GM12878 (cell line): ENCODE measurements around the gene RFX3. TPM values are rescaled to one million over a fixed set of nuclear protein-coding genes. Genes with fewer than 3 reads are reported as not detected.

Experiments used
- ATAC-seq: fragments of 200-7000 bp; cut with Tn5 transposase; 3 replicates; pipeline ENCODE4 v1.9.1; 2020; ENCODE audit warnings: mild to moderate bottlenecking, moderate library complexity
- BruUV-seq: library from RNA; stranded (reverse); fragments of 400-500 nt; replicated peaks from 2 replicates; lab custom pipeline; 2021; lab: Mats Ljungman, UMichigan
- CTCF ChIA-PET: fragments of 300-600 bp; sonication (Branson Sonifier 250); formaldehyde crosslinking; extraction: SDS; loops from one replicate; lab custom pipeline; 2021; ENCODE audit warnings: inconsistent platforms; lab: Yijun Ruan, JAX
- POLR2A ChIA-PET: fragments of 350-600 bp; formaldehyde crosslinking; extraction: SDS; loops from one replicate; lab custom pipeline; 2021; ENCODE audit warnings: inconsistent platforms; lab: Charles Lee
- RAD21 ChIA-PET: fragments of 300-600 bp; sonication (Branson Sonifier 250); formaldehyde crosslinking; loops from one replicate; lab custom pipeline; 2023; ENCODE audit warnings: antibody characterized with exemption; ENCODE audit not compliant: unreplicated experiment; lab: Charles Lee
- SMC1A ChIA-PET: fragments of 300-600 bp; sonication (Branson Sonifier 250); formaldehyde crosslinking; loops from one replicate; lab custom pipeline; 2023; ENCODE audit not compliant: unreplicated experiment, uncharacterized antibody; lab: Charles Lee
- DNase-seq: peaks from one replicate; pipeline ENCODE4 v3.0.0-alpha.2; 2011; ENCODE audit warnings: low read depth, low spot score
- FAIRE-seq: peaks from 3 replicates; lab custom pipeline; 2011; peaks lifted over from hg19 to GRCh38; lab: Jason Lieb, UNC
- H2AFZ ChIP-seq: 2 replicates; pipeline ENCODE4 v1.6.0; 2011; ENCODE audit warnings: low read depth, low read length, control low read depth; ENCODE audit not compliant: control insufficient read depth
- H3K27ac ChIP-seq: 2 replicates; pipeline ENCODE4 v1.5.1; 2011; ENCODE audit warnings: control low read depth; ENCODE audit not compliant: control insufficient read depth, insufficient read depth
- H3K27me3 ChIP-seq, 2 experiments: replicated peaks in 1 of 2; 2 replicates each; pipeline versions ENCODE4 v1.6.0 to v1.6.1; 2011; ENCODE audit warnings: low read length in 1 of 2; ENCODE audit not compliant: control insufficient read depth in 2 of 2, insufficient read depth in 2 of 2
- H3K36me3 ChIP-seq, 2 experiments: 2 replicates each; pipeline ENCODE4 v1.5.1; 2011; ENCODE audit warnings: low read length in 1 of 2; ENCODE audit not compliant: control insufficient read depth in 2 of 2, insufficient read depth in 2 of 2
- H3K4me1 ChIP-seq: 2 replicates; pipeline ENCODE4 v1.6.1; 2011; ENCODE audit warnings: mild to moderate bottlenecking, low read length, moderate library complexity, mixed read lengths; ENCODE audit not compliant: control insufficient read depth, insufficient read depth
- H3K4me2 ChIP-seq: 2 replicates; pipeline ENCODE4 v1.6.0; 2011; ENCODE audit warnings: control low read depth; ENCODE audit not compliant: control insufficient read depth, insufficient read depth
- H3K4me3 ChIP-seq: fragments of 200-600 bp; sonication (generic); 2 replicates; pipeline ENCODE4 v1.5.1; 2016
- H3K79me2 ChIP-seq: 2 replicates; pipeline ENCODE4 v1.6.0; 2011; ENCODE audit warnings: low read length; ENCODE audit not compliant: control insufficient read depth, insufficient read depth
- H3K9ac ChIP-seq: 2 replicates; pipeline ENCODE4 v1.8.0; 2011; ENCODE audit warnings: low read length, control low read depth, mixed read lengths; ENCODE audit not compliant: control insufficient read depth, insufficient read depth
- H3K9me3 ChIP-seq: replicated peaks from 3 replicates; pipeline ENCODE4 v1.5.1; 2011; ENCODE audit warnings: mild to moderate bottlenecking, low read length; ENCODE audit not compliant: control insufficient read depth, insufficient read depth
- H4K20me1 ChIP-seq: 2 replicates; pipeline ENCODE4 v1.6.0; 2011; ENCODE audit not compliant: control insufficient read depth, insufficient read depth
- BCLAF1 ChIP-seq: fragments of 450-650 bp; IDR thresholded peaks from 2 replicates; pipeline ENCODE4 v1.6.1; 2017; ENCODE audit warnings: antibody characterized with exemption, mild to moderate bottlenecking, moderate library complexity
- MTA2 ChIP-seq: fragments of 450-650 bp; IDR thresholded peaks from 2 replicates; pipeline ENCODE4 v1.6.1; 2016; ENCODE audit warnings: low read depth, mild to moderate bottlenecking, moderate library complexity
- NR2C1 ChIP-seq: fragments of 450-650 bp; IDR thresholded peaks from 2 replicates; pipeline ENCODE4 v1.6.1; 2017; ENCODE audit warnings: antibody characterized with exemption, mild to moderate bottlenecking, moderate library complexity
- PRDM15 ChIP-seq: fragments of 450-650 bp; formaldehyde crosslinking; IDR thresholded peaks from 2 replicates; pipeline ENCODE4 v1.4.0; 2020; ENCODE audit warnings: mild to moderate bottlenecking, moderate library complexity
- SPI1 ChIP-seq: IDR thresholded peaks from 2 replicates; pipeline ENCODE4 v1.6.1; 2011; ENCODE audit warnings: low read depth, mild to moderate bottlenecking, low read length, moderate library complexity, borderline replicate concordance; ENCODE audit not compliant: insufficient read depth
- SREBF2 ChIP-seq: IDR thresholded peaks from 2 replicates; pipeline ENCODE4 v1.6.1; 2012; ENCODE audit warnings: mild to moderate bottlenecking, low read length
- STAT3 ChIP-seq: IDR thresholded peaks from 2 replicates; pipeline ENCODE4 v1.6.1; 2011; ENCODE audit warnings: low read depth, low read length, improper control_type of control experiment
- ZBTB33 ChIP-seq: fragments of 450-650 bp; IDR thresholded peaks from 2 replicates; pipeline ENCODE4 v1.6.1; 2017; ENCODE audit warnings: mild to moderate bottlenecking
- ZNF384 ChIP-seq: IDR thresholded peaks from 2 replicates; pipeline ENCODE4 v1.6.1; 2012; ENCODE audit warnings: low read depth, mild to moderate bottlenecking, low read length, improper control_type of control experiment, borderline replicate concordance
- ZNF622 ChIP-seq: fragments of 450-650 bp; IDR thresholded peaks from 2 replicates; pipeline ENCODE4 v1.6.1; 2017; ENCODE audit warnings: mild to moderate bottlenecking, inconsistent platforms
- WGBS: methylation state at CpG from one replicate; pipeline ENCODE4 v1.1.6; 2016; ENCODE audit warnings: low lambda C conversion rate; ENCODE audit not compliant: insufficient replicate concordance, insufficient coverage; ENCODE audit errors: missing lambda C conversion rate; 5-methylcytosine and 5-hydroxymethylcytosine counted together
- in situ Hi-C: fragments of 300-500 bp; cut with MboI; formaldehyde crosslinking; loops from 9 replicates; pipeline ENCODE4 v1.14.3; 2018; ENCODE audit warnings: mixed read lengths
- intact Hi-C: fragments of 100-400 bp; cut with micrococcal nuclease; formaldehyde crosslinking; loops from one replicate; pipeline ENCODE4 v1.14.2; 2022; ENCODE audit not compliant: unreplicated experiment
- polyA plus RNA-seq, 11 experiments: library from polyadenylated mRNA; depleted of rRNA in 4 of 11; unstranded in 6 of 11; stranded (reverse) in 5 of 11; fragments of >200 nt; fragmentation: Nextera tagmentation in 4 of 11; fragmentation: Illumina TruSeq in 1 of 11; extraction: Ambion mirVana in 4 of 11; extraction: Trizol in 1 of 11; gene quantifications; 1 replicate in 1 of 11; 2 replicates in 10 of 11; pipeline versions ENCODE4 v1.2.1 to v1.2.3, GENCODE V29; 2011 to 2016; ENCODE audit warnings: inconsistent platforms in 2 of 11, missing spikeins in 2 of 11, low read depth in 1 of 11
- total RNA-seq, 4 experiments: library from RNA; depleted of rRNA in 3 of 4; stranded (reverse); fragments of >200 nt in 3 of 4; fragmentation: Illumina TruSeq in 1 of 4; extraction: Trizol in 1 of 4; gene quantifications; 2 replicates each; pipeline versions ENCODE4 v1.2.1 to v1.2.3, GENCODE V29; 2013 to 2021

RFX3 gene
- total and polyA plus RNA-seq, 10 of the 15 experiments (the other 5 are each of a cell fraction or from before 2014, with no cell fraction given): 1.2 to 26.4 (median 6.7) TPM

GRCh38 chr9:3271157-3271556, 254.6 kb downstream of the RFX3 start (continued):
- no peak for TF ChIP-seq BCLAF1
- TF ChIP-seq, all 136 proteins: peak for 0

- Histone ChIP-seq H3K9me3 (no peaks in the 10 kb centered on the region), H3K4me2 (no peak overlapping the region), H3K79me2 (no peaks in the 10 kb centered on the region), H3K9ac (no peak overlapping the region), H3K27me3 (no peaks in the 10 kb centered on the region), H3K4me1 (peaks cover 4% of the 10 kb centered on the region; the same call in 1 of the 2 replicates), H3K36me3 (peaks cover 0 to 6% of the 10 kb centered on the region in 2 experiments; a peak in 1 of 4 replicates), H3K27ac (no peak overlapping the region), H3K4me3 (no peak overlapping the region), H2AFZ (no peak overlapping the region), H4K20me1 (no peaks in the 10 kb centered on the region)
- in situ Hi-C loops (no loop called here), intact Hi-C loops (no loop called here)
- ATAC-seq: no peak
- no peak for DNase-seq
- no TSS peak for BruUV-seq
- CTCF ChIA-PET: interaction anchor here (0.6 to 1.3 kb wide), 4 partner anchors 13 to 173 kb away, joined by 3 to 6 read pairs (median 4); no protein-coding TSS in a partner anchor
- FAIRE-seq: no peak
- POLR2A ChIA-PET: no interaction called here
- 100% methylated on average over 1 of the region's 1 CpG for WGBS
- SMC1A ChIA-PET: interaction anchor here (1.0 to 1.8 kb wide), 5 partner anchors 9 to 114 kb away, joined by 3 to 5 read pairs (median 5); no protein-coding TSS in a partner anchor
- TF ChIP-seq SREBF2: no peak
- TF ChIP-seq SPI1: no peak
- no peak for TF ChIP-seq ZNF622
- no peak for TF ChIP-seq MTA2
- TF ChIP-seq PRDM15: no peak
- TF ChIP-seq STAT3: no peak
- TF ChIP-seq ZNF384: no peak
- TF ChIP-seq ZBTB33: no peak
- TF ChIP-seq NR2C1: no peak
- RAD21 ChIA-PET: interaction anchor here (0.7 kb wide), 1 partner anchor 173 kb away, joined by 3 read pairs; no protein-coding TSS in a partner anchor
Observed at GRCh38 chr9:3268223-3268622, 257.6 kb downstream of the RFX3 start.
